AG04450 (cell line): ENCODE results near the gene SLC36A1. TPM values are rescaled to one million over a fixed set of nuclear protein-coding genes. Genes with fewer than 3 reads are reported as not detected.

Experiments used
- CTCF ChIA-PET: fragments of 300-600, 350-600 bp; formaldehyde crosslinking; extraction: SDS; loops from one replicate; lab custom pipeline; 2022; ENCODE audit warnings: antibody characterized with exemption, inconsistent platforms; lab: Charles Lee
- POLR2A ChIA-PET: fragments of 350-600 bp; formaldehyde crosslinking; extraction: SDS; loops from one replicate; lab custom pipeline; 2021; ENCODE audit warnings: antibody characterized with exemption, inconsistent platforms; lab: Yijun Ruan, JAX
- DNase-seq: peaks from one replicate; pipeline ENCODE4 v3.0.0-alpha.2; 2011; ENCODE audit warnings: low read depth, low spot score
- H3K27ac ChIP-seq: one replicate; pipeline ENCODE4 v1.5.1; 2012; ENCODE audit warnings: low read depth, low read length, control low read depth
- H3K27me3 ChIP-seq: one replicate; pipeline ENCODE4 v1.6.0; 2012; ENCODE audit warnings: low read length; ENCODE audit not compliant: control insufficient read depth, insufficient read depth
- H3K4me3 ChIP-seq: 2 replicates; pipeline ENCODE4 v1.5.1; 2011; ENCODE audit warnings: mild to moderate bottlenecking, low read depth, low read length, control low read depth
- H3K9me3 ChIP-seq: 2 replicates; pipeline ENCODE4 v1.5.1; 2012; ENCODE audit warnings: low read length; ENCODE audit not compliant: control insufficient read depth, insufficient read depth
- CTCF ChIP-seq: IDR thresholded peaks from 2 replicates; pipeline ENCODE4 v1.5.1; 2011; ENCODE audit warnings: low read depth, low read length, control low read depth, inconsistent platforms
- polyA plus RNA-seq: library from polyadenylated mRNA; depleted of rRNA; stranded (reverse); fragments of >200 nt; gene quantifications from 2 replicates; pipeline ENCODE4 v1.2.3, GENCODE V29; 2011

The SLC36A1 gene
- polyA plus RNA-seq, 1 experiment = 22.2 TPM

DNA sequence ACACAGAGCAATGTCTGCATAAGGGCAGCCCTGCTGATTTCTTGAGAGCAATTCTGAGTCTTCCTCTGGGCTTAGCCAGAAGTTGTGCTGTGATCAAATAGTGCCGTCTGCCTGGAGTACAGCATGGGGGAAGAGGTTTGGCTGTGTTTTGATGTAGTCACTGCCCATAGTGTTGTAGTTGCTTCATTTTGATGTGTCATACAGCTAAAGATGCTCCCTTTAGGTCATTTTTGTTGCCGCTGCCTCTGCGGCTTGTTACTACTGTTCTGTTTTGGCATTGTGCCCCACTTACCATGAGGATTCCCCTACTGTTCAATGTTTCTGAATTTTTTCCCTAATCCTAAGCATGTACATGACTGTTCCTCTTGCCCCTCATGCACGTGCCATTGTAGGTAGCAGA is 23.0 kb downstream of the SLC36A1 start:
- H3K27ac ChIP-seq = no peak overlapping the region
- POLR2A ChIA-PET = no interaction called here
- no peak overlapping the region for H3K4me3 ChIP-seq
- DNase-seq = no peak
- CTCF ChIA-PET = interaction anchor here (2.0 kb wide), 1 partner anchor 22 kb away, joined by 6 read pairs; the partner anchor contains the start of gene SLC36A1
- TF ChIP-seq CTCF = no peak
- no peaks in the 10 kb centered on the region for H3K27me3 ChIP-seq
- no peaks in the 10 kb centered on the region for H3K9me3 ChIP-seq

- Histone ChIP-seq H3K4me3 (no peak overlapping the region), H3K27ac (no peak overlapping the region), H3K9me3 (no peaks in the 10 kb centered on the region), H3K27me3 (no peaks in the 10 kb centered on the region)
- no peak for DNase-seq
- ChIA-PET POLR2A (no interaction called here), CTCF (interaction anchor here (0.6 to 2.0 kb wide), 2 partner anchors 23 to 236 kb away, joined by 3 to 6 read pairs; partner anchors contain the start of gene SLC36A1)
- TF ChIP-seq CTCF = no peak
Observed at GRCh38 chr5:151471276-151471675, 23.9 kb downstream of the SLC36A1 start.

DNA sequence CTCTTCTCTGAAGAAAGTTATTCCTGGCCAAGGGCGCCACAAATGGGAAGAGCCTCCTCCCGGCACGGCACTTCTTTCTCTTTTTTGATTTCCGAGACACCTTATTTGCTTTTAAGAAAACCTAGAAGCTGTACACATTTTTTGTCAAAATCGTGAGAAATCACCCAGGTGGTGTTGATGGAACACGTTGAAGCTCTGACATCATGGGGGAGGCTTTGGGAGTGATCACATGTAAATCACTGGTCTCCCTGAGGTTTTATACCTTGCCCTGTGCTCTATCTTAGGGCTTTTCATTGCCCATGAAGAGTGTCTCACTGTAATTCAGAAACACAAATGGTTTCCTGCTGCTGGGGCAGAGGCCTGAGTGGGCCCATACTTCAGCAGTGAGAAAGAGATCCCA is 27.4 kb downstream of the SLC36A1 start:
- Histone ChIP-seq H3K4me3 (no peak overlapping the region), H3K27me3 (no peaks in the 10 kb centered on the region), H3K9me3 (no peaks in the 10 kb centered on the region), H3K27ac (no peak overlapping the region)
- ChIA-PET CTCF (interaction anchor here (1.6 kb wide), 1 partner anchor 15 kb away, joined by 4 read pairs; no protein-coding TSS in a partner anchor), POLR2A (no interaction called here)
- no peak for DNase-seq
- no peak for TF ChIP-seq CTCF

DNA sequence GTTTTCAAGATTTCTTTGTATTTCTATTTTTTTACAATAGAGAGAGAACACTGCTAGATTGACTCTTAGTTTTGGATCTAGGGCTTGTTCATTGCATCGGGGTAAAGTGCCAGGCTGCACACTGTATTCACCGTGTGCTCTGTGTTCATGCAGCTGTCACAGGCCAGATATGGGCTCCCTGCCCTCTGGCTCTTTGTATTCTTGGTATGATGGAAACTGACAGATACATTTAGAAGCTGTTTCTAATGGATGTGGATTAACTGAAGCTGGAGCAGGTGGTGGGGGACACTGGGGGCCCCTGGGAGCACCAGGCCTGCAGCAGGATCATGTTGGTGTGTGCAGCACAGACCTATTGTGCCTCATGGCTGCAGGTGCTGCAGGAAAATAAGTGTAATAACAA is 28.0 kb downstream of the SLC36A1 start:
- CTCF ChIA-PET = interaction anchor here (1.6 kb wide), 1 partner anchor 16 kb away, joined by 4 read pairs; no protein-coding TSS in a partner anchor

DNA sequence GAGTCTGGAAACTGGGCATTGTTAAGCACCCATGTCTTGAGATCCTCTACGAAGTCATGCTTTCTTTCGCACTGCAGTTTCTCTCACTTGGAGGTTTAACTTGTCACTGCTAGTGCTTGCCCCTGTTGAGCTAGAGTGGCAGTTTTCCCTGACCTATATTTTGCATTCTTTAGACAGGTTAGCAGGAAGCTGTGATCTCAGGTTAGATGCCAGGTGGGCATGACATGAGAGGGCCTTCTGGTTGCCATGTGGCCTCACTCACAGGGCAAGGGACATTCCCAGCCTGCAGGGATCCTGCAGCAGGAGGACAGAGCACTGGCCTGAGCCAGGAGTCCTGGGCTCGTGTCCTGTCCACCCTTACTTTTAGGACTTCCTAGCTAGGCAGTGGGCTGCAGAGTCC is 28.6 kb downstream of the SLC36A1 start:
- Histone ChIP-seq H3K27ac (no peak overlapping the region), H3K27me3 (no peaks in the 10 kb centered on the region), H3K4me3 (no peak overlapping the region), H3K9me3 (no peaks in the 10 kb centered on the region)
- POLR2A ChIA-PET = no interaction called here
- DNase-seq = no peak
- CTCF ChIA-PET = interaction anchor here (1.5 to 1.8 kb wide), 2 partner anchors 29 to 176 kb away, joined by 4 to 7 read pairs; partner anchors contain the start of gene SLC36A1
- TF ChIP-seq CTCF = no peak

More for the DNA sequence above, 28.0 kb downstream of the SLC36A1 start:
- TF ChIP-seq CTCF = no peak
- no peaks in the 10 kb centered on the region for H3K9me3 ChIP-seq
- POLR2A ChIA-PET = no interaction called here
- no peak overlapping the region for H3K4me3 ChIP-seq
- no peak overlapping the region for H3K27ac ChIP-seq
- no peaks in the 10 kb centered on the region for H3K27me3 ChIP-seq
- no peak for DNase-seq
